ENCODE measurements around the gene ADGRL3. TPM values are rescaled to one million over a fixed set of nuclear protein-coding genes. Genes with fewer than 3 reads are reported as not detected.

Gene ADGRL3
- total RNA-seq, 1 donor from 2014 or later, result 18.7 TPM

DNA sequence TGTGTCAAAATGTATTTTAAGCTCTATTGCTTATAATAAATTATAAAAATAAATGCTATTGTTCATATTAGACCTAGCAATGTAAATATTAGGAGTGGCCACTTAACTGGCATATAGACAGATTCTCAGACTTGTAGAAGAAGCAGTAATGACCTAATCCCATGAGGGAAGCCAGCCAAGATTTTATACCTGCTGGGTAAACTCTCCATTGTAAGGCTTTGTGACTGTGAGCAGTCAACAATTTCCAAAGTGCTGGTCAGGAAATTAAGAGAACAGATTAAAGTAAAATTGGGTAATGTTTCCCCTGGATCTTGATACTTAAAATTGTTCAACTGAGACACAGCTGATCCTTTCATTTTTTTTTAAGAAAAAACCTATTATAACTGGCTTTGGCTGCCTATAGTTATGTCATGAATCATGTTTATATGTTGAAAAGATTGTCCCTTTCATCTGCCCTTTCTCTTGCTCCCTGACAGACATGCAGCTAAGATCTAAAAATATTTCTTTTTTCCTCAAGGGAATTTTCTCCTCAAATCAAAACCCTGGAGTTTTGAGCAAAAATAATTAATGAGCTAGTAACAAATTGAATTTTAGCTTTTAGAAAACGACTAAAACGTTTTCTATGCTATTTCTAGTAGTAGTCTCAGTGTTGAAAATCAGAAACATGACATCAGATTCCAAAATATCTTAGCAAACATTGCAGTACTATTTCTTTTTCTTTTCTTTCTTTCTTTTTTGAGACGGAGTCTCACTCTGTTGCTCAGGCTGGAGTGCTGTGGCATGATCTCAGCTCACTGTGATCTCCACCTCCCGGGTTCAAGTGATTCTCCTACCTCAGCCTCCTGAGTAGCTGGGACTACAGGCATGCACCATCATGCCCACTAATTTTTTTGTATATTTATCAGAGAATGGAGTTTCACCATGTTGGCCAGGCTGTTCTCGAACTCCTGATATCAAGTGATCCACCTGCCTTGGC, 77.9 kb downstream of the ADGRL3 start:
- peak overlapping the region; percentile 60 for H3K27ac Mint-ChIP-seq (ENCODE audit: unreplicated experiment)

DNA sequence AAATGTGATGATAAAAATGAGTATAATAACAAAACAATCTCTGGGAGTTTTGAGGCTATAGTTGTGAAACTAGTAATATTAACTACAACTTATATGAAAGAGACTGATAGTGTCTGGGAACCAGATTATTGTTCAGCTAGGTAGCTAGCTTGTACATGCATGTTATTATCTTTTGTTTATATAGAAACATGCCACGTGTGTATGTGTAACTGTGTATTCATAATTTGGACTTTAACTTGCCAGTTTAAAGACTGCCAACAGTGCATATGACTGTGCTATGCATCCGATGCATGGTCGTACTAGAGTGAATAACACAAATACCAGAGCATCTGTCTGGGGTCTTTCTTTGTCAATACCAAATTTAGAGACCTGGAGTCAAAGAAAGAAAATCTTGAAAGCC, 92.2 kb downstream of the ADGRL3 start:
- H3K4me1 Mint-ChIP-seq (ENCODE audit: unreplicated experiment), result no peaks in the 10 kb centered on the region
- DNase-seq (ENCODE audit: extremely low spot score, unreplicated experiment), result no peak
- TF ChIP-seq CTCF (IDR thresholded peaks at IDR 0.05), result no peak
- no peaks in the 10 kb centered on the region for H3K27me3 Mint-ChIP-seq (ENCODE audit: unreplicated experiment)
- no peaks in the 10 kb centered on the region for H3K9me3 Mint-ChIP-seq (ENCODE audit: unreplicated experiment)
- H3K36me3 Mint-ChIP-seq (ENCODE audit: unreplicated experiment), result no peaks in the 10 kb centered on the region
- no peak overlapping the region for H3K27ac Mint-ChIP-seq (ENCODE audit: unreplicated experiment)
- H3K4me3 Mint-ChIP-seq (ENCODE audit: unreplicated experiment), result no peak overlapping the region

More for the DNA sequence above, 77.9 kb downstream of the ADGRL3 start:
- no peak for TF ChIP-seq CTCF (IDR thresholded peaks at IDR 0.05)
- peaks cover 13% of the 10 kb centered on the region for H3K4me1 Mint-ChIP-seq (ENCODE audit: unreplicated experiment)
- no peaks in the 10 kb centered on the region for H3K36me3 Mint-ChIP-seq (ENCODE audit: unreplicated experiment)
- no peak overlapping the region for H3K4me3 Mint-ChIP-seq (ENCODE audit: unreplicated experiment)
- no peak for DNase-seq (ENCODE audit: extremely low spot score, unreplicated experiment)
- no peaks in the 10 kb centered on the region for H3K27me3 Mint-ChIP-seq (ENCODE audit: unreplicated experiment)
- H3K9me3 Mint-ChIP-seq (ENCODE audit: unreplicated experiment), result no peaks in the 10 kb centered on the region

DNA sequence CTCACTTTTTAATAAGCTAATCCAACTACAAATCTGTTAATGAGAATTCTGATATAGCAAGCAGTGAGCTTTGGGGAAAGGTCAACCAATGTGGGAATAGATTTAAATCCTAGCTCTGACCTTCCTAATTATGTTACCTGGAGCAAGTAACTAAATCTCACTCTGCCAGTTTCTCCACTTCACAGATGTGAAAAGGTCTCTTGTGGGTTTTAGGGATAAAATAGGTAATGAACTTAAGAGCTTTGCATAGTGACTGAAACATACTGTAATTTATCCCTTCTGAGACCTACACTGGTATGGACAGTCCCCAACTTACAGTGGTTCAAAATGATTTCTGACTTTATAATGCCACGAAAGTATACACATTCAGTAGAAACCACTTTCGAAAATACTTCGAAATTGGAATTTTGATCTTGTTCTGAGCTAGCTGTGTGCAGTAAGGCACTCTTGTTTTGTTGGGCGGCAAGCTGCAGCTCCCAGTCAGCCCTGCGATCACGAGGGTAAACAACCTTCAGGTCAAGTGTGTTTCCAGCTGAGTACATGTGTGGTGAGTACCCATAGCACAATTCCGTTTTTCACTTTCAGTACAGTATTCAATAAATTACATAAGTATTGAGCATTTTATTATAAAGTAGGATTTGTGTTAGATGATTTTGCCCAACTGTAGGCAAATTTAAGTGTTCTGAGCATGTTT, 93.7 kb downstream of the ADGRL3 start:
- no peaks in the 10 kb centered on the region for H3K36me3 Mint-ChIP-seq (ENCODE audit: unreplicated experiment)
- H3K4me1 Mint-ChIP-seq (ENCODE audit: unreplicated experiment), result no peaks in the 10 kb centered on the region
- H3K4me3 Mint-ChIP-seq (ENCODE audit: unreplicated experiment), result no peak overlapping the region
- H3K27me3 Mint-ChIP-seq (ENCODE audit: unreplicated experiment), result no peaks in the 10 kb centered on the region
- no peak overlapping the region for H3K27ac Mint-ChIP-seq (ENCODE audit: unreplicated experiment)
- no peak for DNase-seq (ENCODE audit: extremely low spot score, unreplicated experiment)
- no peak for TF ChIP-seq CTCF (IDR thresholded peaks at IDR 0.05)
- H3K9me3 Mint-ChIP-seq (ENCODE audit: unreplicated experiment), result no peaks in the 10 kb centered on the region

- no peaks in the 10 kb centered on the region for H3K4me1 Mint-ChIP-seq (ENCODE audit: unreplicated experiment)
- H3K27me3 Mint-ChIP-seq (ENCODE audit: unreplicated experiment), result no peaks in the 10 kb centered on the region
- no peaks in the 10 kb centered on the region for H3K36me3 Mint-ChIP-seq (ENCODE audit: unreplicated experiment)
- no peak for DNase-seq (ENCODE audit: extremely low spot score, unreplicated experiment)
- no peaks in the 10 kb centered on the region for H3K9me3 Mint-ChIP-seq (ENCODE audit: unreplicated experiment)
- no peak overlapping the region for H3K4me3 Mint-ChIP-seq (ENCODE audit: unreplicated experiment)
- no peak overlapping the region for H3K27ac Mint-ChIP-seq (ENCODE audit: unreplicated experiment)
- no peak for TF ChIP-seq CTCF (IDR thresholded peaks at IDR 0.05)
Observed at GRCh38 chr4:61294936-61295335, 94.8 kb downstream of the ADGRL3 start.

- no peak for TF ChIP-seq CTCF (IDR thresholded peaks at IDR 0.05)
- no peaks in the 10 kb centered on the region for H3K9me3 Mint-ChIP-seq (ENCODE audit: unreplicated experiment)
- no peak for DNase-seq (ENCODE audit: extremely low spot score, unreplicated experiment)
Observed at GRCh38 chr4:61296144-61296543, 96.0 kb downstream of the ADGRL3 start.

More at GRCh38 chr4:61296144-61296543, 96.0 kb downstream of the ADGRL3 start:
- H3K27me3 Mint-ChIP-seq (ENCODE audit: unreplicated experiment), result no peaks in the 10 kb centered on the region
- no peak overlapping the region for H3K27ac Mint-ChIP-seq (ENCODE audit: unreplicated experiment)
- H3K36me3 Mint-ChIP-seq (ENCODE audit: unreplicated experiment), result no peaks in the 10 kb centered on the region
- H3K4me3 Mint-ChIP-seq (ENCODE audit: unreplicated experiment), result no peak overlapping the region
- H3K4me1 Mint-ChIP-seq (ENCODE audit: unreplicated experiment), result peaks cover 1% of the 10 kb centered on the region

Data from osteocyte (in vitro differentiated cells).